ENCODE data around the gene TRAPPC12.

- no peak for TF ChIP-seq CTCF (IDR thresholded peaks at IDR 0.05; ENCODE audit: insufficient read depth, low read length, poor library complexity, severe bottlenecking)
- no peak for TF ChIP-seq EZH2phosphoT487 (conservative IDR thresholded peaks at IDR 0.05; ENCODE audit: low read length)
Observed at GRCh38 chr2:3488061-3488531, 108.6 kb downstream of the TRAPPC12 start.

All from SU-DHL-6 (cell line).